ENCODE data around the gene LRRC63. TPM values are rescaled to one million over a fixed set of nuclear protein-coding genes. Genes with fewer than 3 reads are reported as not detected.

LRRC63 gene
- total RNA-seq, 1 experiment from 2014 or later = not detected

Other genes starting within 250 kb of the LRRC63 start
- 3.5 and 9.6 TPM in 2 replicates for gene ZC3H13, start 159.2 kb upstream of the LRRC63 start, total RNA-seq (2014; rRNA removed; shearing (Covaris generic))
- gene CPB2, start 106.9 kb upstream of the LRRC63 start, total RNA-seq (2014; rRNA removed; shearing (Covaris generic)) = not detected in 2 replicates
- gene LCP1, start 29.8 kb upstream of the LRRC63 start, total RNA-seq (2014; rRNA removed; shearing (Covaris generic)) = not detected in 2 replicates
- not detected in 2 replicates for gene RUBCNL, start 175.3 kb downstream of the LRRC63 start, total RNA-seq (2014; rRNA removed; shearing (Covaris generic))

Data from G401 (cell line).